ENCODE data around the gene RNASE1. TPM values are rescaled to one million over a fixed set of nuclear protein-coding genes. Genes with fewer than 3 reads are reported as not detected.

The RNASE1 gene
- total RNA-seq, 1 donor from 2014 or later, result not detected

DNA sequence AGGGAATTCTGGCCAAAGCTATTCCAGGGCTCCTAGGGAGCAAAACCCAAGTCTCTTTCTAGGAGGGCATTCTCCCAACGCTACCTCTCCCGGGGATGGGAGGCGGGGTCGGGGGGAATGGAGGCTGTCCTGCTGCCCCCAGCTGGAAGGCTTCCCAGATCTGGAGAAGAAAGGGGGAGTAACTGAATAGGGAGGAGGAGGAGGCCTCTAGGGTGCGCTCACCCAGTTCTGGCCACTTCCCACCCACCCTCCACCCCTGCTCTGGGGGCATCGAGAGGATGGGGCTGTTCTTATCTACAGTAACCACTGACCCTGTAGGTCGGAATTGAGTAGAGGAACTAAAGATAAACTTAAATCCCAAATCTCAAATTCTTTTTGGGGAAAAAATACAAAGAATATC is 579 bp upstream of the RNASE1 start:
- ChIA-PET POLR2A (no interaction called here), CTCF (no interaction called here)
- TF ChIP-seq, protein P1, sequence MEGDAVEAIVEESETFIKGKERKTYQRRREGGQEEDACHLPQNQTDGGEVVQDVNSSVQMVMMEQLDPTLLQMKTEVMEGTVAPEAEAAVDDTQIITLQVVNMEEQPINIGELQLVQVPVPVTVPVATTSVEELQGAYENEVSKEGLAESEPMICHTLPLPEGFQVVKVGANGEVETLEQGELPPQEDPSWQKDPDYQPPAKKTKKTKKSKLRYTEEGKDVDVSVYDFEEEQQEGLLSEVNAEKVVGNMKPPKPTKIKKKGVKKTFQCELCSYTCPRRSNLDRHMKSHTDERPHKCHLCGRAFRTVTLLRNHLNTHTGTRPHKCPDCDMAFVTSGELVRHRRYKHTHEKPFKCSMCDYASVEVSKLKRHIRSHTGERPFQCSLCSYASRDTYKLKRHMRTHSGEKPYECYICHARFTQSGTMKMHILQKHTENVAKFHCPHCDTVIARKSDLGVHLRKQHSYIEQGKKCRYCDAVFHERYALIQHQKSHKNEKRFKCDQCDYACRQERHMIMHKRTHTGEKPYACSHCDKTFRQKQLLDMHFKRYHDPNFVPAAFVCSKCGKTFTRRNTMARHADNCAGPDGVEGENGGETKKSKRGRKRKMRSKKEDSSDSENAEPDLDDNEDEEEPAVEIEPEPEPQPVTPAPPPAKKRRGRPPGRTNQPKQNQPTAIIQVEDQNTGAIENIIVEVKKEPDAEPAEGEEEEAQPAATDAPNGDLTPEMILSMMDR (IDR thresholded peaks at IDR 0.05), result no peak
- Mint-ChIP-seq H3K27ac (no peak overlapping the region), H3K4me3 (no peak overlapping the region), H3K4me1 (peaks cover 28% of the 10 kb centered on the region), H3K27me3 (peaks cover 10% of the 10 kb centered on the region), H3K36me3 (ENCODE audit: low read depth) (no peaks in the 10 kb centered on the region), H3K9me3 (no peaks in the 10 kb centered on the region)
- intact Hi-C loops (cut with micrococcal nuclease), result no loop called here
- ATAC-seq (ENCODE audit: low read depth) (no peak), DNase-seq (no peak)

DNA sequence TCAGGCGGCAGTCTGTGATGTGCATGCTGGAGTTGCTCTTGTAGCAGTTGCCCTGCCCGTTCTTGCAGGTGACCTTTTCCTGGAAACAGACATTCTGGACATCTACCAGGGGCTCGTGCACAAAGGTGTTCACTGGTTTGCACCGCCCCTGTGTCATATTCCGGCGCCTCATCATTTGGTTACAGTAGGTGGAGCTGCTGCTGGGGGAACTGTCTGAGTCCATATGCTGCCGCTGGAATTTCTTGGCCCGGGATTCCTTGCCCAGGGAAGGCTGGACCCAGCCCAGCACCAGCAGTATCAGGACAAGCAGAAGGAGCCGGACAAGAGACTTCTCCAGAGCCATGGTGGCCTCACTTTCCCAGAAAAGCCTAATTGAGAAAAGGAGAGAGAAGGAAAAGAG is 918 bp downstream of the RNASE1 start:
- H3K9me3 Mint-ChIP-seq, result no peaks in the 10 kb centered on the region
- ATAC-seq (ENCODE audit: low read depth) (no peak), DNase-seq (no peak)
- H3K4me1 Mint-ChIP-seq, result peaks cover 38% of the 10 kb centered on the region
- no peaks in the 10 kb centered on the region for H3K36me3 Mint-ChIP-seq (ENCODE audit: low read depth)
- intact Hi-C loops (cut with micrococcal nuclease), result loop anchor here (1.0 kb wide), 1 partner anchor 16 kb away; no protein-coding TSS in a partner anchor
- H3K27me3 Mint-ChIP-seq, result peaks cover 10% of the 10 kb centered on the region
- TF ChIP-seq, protein P1 (IDR thresholded peaks at IDR 0.05), result no peak
- no peak overlapping the region for H3K4me3 Mint-ChIP-seq
- POLR2A ChIA-PET, result no interaction called here
- no peak overlapping the region for H3K27ac Mint-ChIP-seq
- CTCF ChIA-PET, result no interaction called here

DNA sequence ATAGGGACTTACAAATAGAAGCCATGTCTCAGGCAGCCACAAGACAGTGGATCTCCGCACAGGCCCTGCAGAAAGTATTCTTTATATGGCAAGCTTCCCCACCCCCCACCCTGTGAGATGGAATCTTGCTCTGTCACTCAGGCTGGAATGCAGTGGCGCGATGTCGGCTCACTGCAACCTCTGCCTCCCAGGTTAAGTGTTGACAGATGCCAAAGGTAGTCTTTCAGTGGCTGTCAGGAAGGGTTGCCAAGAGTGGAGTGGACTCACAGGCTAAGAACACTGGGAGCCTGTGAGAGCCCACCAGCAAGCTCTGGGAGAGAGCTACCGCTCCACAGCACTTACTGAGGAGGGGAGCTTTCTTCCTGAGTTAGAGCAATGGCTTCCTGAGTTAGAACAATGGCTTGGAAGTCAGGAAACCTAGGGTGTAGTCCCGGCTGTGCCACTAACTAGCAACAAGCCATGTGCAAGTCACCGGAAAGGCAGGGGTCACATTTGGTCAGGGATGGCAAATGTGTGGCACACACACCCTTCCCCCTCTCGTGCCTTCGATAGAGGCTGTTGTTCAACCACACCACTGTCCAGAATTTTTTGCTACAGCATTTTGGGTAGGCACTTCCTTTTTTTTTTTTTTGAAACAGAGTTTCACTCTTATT is 2.6 kb downstream of the RNASE1 start:
- peak; percentile 45 for ATAC-seq (ENCODE audit: low read depth)

DNA sequence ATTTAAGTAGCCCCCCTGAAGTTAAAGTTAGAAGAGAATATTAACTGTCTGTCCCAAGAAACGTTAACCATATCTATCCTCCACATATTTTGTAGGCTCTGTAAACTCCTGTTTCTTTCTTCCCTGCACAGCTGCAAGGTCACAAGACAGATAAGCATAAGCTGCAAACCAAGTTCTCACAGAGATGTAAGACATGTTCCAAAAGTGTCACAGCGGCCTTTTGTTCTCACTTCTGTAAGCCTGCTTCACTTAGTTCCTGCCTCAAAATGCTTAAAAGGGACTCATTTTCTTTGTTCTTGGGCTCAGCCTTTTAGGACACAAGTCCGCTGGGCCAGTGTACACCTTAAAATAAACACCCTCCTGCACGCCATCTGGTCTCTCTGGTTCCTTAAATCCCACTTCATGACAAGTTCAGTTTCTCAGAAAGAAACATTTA is 3.2 kb downstream of the RNASE1 start:
- no peaks in the 10 kb centered on the region for H3K9me3 Mint-ChIP-seq
- intact Hi-C loops (cut with micrococcal nuclease), result loop anchor here (2.0 kb wide), 1 partner anchor 17 kb away; no protein-coding TSS in a partner anchor
- TF ChIP-seq, protein P1 (IDR thresholded peaks at IDR 0.05), result no peak
- H3K4me1 Mint-ChIP-seq, result peaks cover 36% of the 10 kb centered on the region
- no peak for ATAC-seq (ENCODE audit: low read depth)
- ChIA-PET POLR2A (interaction anchor here (0.6 to 1.3 kb wide), 2 partner anchors 18 to 19 kb away, joined by 3 to 7 read pairs; partner anchors contain the start of gene RNASE6), CTCF (interaction anchor here (0.5 kb wide), 1 partner anchor 504 kb away, joined by 3 read pairs; no protein-coding TSS in a partner anchor)
- H3K36me3 Mint-ChIP-seq (ENCODE audit: low read depth), result no peaks in the 10 kb centered on the region
- H3K27me3 Mint-ChIP-seq, result no peaks in the 10 kb centered on the region
- H3K27ac Mint-ChIP-seq, result peak overlapping the region; percentile 15
- no peak for DNase-seq
- no peak overlapping the region for H3K4me3 Mint-ChIP-seq

More for the DNA sequence above, 2.6 kb downstream of the RNASE1 start:
- ChIA-PET POLR2A (interaction anchor here (0.6 to 1.3 kb wide), 3 partner anchors 18 to 85 kb away, joined by 3 to 7 read pairs (median 5); partner anchors contain the start of gene RNASE6), CTCF (interaction anchor here (0.5 kb wide), 1 partner anchor 505 kb away, joined by 3 read pairs; no protein-coding TSS in a partner anchor)
- peaks cover 38% of the 10 kb centered on the region for H3K4me1 Mint-ChIP-seq
- H3K36me3 Mint-ChIP-seq (ENCODE audit: low read depth), result no peaks in the 10 kb centered on the region
- H3K9me3 Mint-ChIP-seq, result no peaks in the 10 kb centered on the region
- intact Hi-C loops (cut with micrococcal nuclease), result loop anchor here (2.0 kb wide), 1 partner anchor 17 kb away; no protein-coding TSS in a partner anchor
- TF ChIP-seq, protein P1 (IDR thresholded peaks at IDR 0.05), result no peak
- no peaks in the 10 kb centered on the region for H3K27me3 Mint-ChIP-seq
- no peak for DNase-seq
- no peak overlapping the region for H3K27ac Mint-ChIP-seq
- peak overlapping the region; percentile 19 for H3K4me3 Mint-ChIP-seq

DNA sequence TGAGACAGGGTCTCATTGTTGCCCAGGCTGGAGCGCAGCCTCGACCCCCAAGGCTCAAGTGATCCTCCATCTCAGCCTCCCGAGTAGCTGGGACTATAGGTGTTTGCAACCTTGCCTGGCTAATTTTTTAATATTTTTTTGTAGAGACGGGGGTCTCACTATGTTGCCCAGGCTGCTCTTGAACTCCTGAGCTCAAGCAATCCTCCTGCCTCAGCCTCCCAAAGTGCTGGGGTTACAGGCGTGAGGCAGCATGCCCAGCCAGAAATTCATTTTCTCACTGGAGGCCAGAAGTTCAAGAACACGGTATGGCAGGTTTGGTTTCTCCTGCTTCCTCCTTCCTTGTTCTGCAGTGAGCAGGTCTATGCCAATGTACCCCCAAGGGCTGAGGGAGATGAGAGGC is 3.7 kb downstream of the RNASE1 start:
- peaks cover 36% of the 10 kb centered on the region for H3K4me1 Mint-ChIP-seq
- H3K36me3 Mint-ChIP-seq (ENCODE audit: low read depth), result no peaks in the 10 kb centered on the region
- no peak overlapping the region for H3K4me3 Mint-ChIP-seq
- DNase-seq, result no peak
- TF ChIP-seq, protein P1 (IDR thresholded peaks at IDR 0.05), result no peak
- no peaks in the 10 kb centered on the region for H3K27me3 Mint-ChIP-seq
- ChIA-PET CTCF (interaction anchor here (1.3 kb wide), 1 partner anchor 17 kb away, joined by 3 read pairs; no protein-coding TSS in a partner anchor), POLR2A (interaction anchor here (0.6 to 1.3 kb wide), 2 partner anchors 17 to 18 kb away, joined by 3 to 7 read pairs; partner anchors contain the start of gene RNASE6)
- intact Hi-C loops (cut with micrococcal nuclease), result loop anchor here (2.0 kb wide), 1 partner anchor 16 kb away; no protein-coding TSS in a partner anchor
- no peaks in the 10 kb centered on the region for H3K9me3 Mint-ChIP-seq
- ATAC-seq (ENCODE audit: low read depth), result no peak
- no peak overlapping the region for H3K27ac Mint-ChIP-seq

Measured in activated B cell treated with CpG ODN at 0.5 μM for 24 hours (primary cell).